Dermis blood vessel endothelial cell (primary cell): Measurements from ENCODE around the gene PPP4R4. TPM values are rescaled to one million over a fixed set of nuclear protein-coding genes. Genes with fewer than 3 reads are reported as not detected.
A peak's percentile ranks its signal among the peaks of the same experiment; 100 is the strongest.

Experiments used
- DNase-seq: peaks from one replicate; pipeline ENCODE4 v3.0.0; 2010
- total RNA-seq: library from RNA; depleted of rRNA; stranded (reverse); fragments of >200 nt; gene quantifications from 2 replicates; pipeline ENCODE4 v1.2.3, GENCODE V29; 2014

PPP4R4 gene
- total RNA-seq: not detected in 2 replicates

GRCh38 chr14:94173885-94174603 lies at the start of gene PPP4R4:
PPP4R4 (plus strand) TSS chr14:94174322; CDS start chr14:94174466, 144 bp downstream.
- DNase-seq: peak; percentile 70

- no peak for DNase-seq
Observed at GRCh38 chr14:94124582-94125377, 49.3 kb upstream of the PPP4R4 start.

- no peak for DNase-seq
Observed at GRCh38 chr14:94125659-94126418, 48.3 kb upstream of the PPP4R4 start.

- DNase-seq: no peak
Observed at GRCh38 chr14:94126419-94126677, 47.8 kb upstream of the PPP4R4 start.

GRCh38 chr14:94126800-94127199 lies 47.3 kb upstream of the PPP4R4 start:
- DNase-seq: no peak

GRCh38 chr14:94127330-94127729 lies 46.8 kb upstream of the PPP4R4 start:
- DNase-seq: no peak

GRCh38 chr14:94128216-94128839 lies 45.8 kb upstream of the PPP4R4 start:
- DNase-seq: no peak

GRCh38 chr14:94129111-94129757 lies 44.9 kb upstream of the PPP4R4 start, which contains the start of gene IFI27L2:
IFI27L2 (minus strand) TSS chr14:94129604; CDS start chr14:94129564, 40 bp downstream.
- peak; percentile 57 for DNase-seq

- DNase-seq: peak; percentile 49
Observed at GRCh38 chr14:94129758-94130414, 44.2 kb upstream of the PPP4R4 start.

- peak; percentile 78 for DNase-seq
Observed at GRCh38 chr14:94132285-94132887, 41.7 kb upstream of the PPP4R4 start.

GRCh38 chr14:94135476-94135875 lies 38.6 kb upstream of the PPP4R4 start:
- DNase-seq: no peak

GRCh38 chr14:94136575-94137331 lies 37.4 kb upstream of the PPP4R4 start:
- peak; percentile 90 for DNase-seq

- DNase-seq: no peak
Observed at GRCh38 chr14:94138251-94138650, 35.9 kb upstream of the PPP4R4 start.

- DNase-seq: no peak
Observed at GRCh38 chr14:94139006-94139405, 35.1 kb upstream of the PPP4R4 start.

GRCh38 chr14:94139421-94139820 lies 34.7 kb upstream of the PPP4R4 start:
- no peak for DNase-seq

GRCh38 chr14:94142247-94142646 lies 31.9 kb upstream of the PPP4R4 start:
- no peak for DNase-seq

- DNase-seq: no peak
Observed at GRCh38 chr14:94142836-94143235, 31.3 kb upstream of the PPP4R4 start.

- peak; percentile 41 for DNase-seq
Observed at GRCh38 chr14:94143239-94143638, 30.9 kb upstream of the PPP4R4 start.

GRCh38 chr14:94143711-94144110 lies 30.4 kb upstream of the PPP4R4 start:
- no peak for DNase-seq

- no peak for DNase-seq
Observed at GRCh38 chr14:94144765-94145164, 29.4 kb upstream of the PPP4R4 start.
